GM18526 (cell line): ENCODE data around the gene UBE2E2.

Experiments
- POLR2A ChIP-seq: IDR thresholded peaks from 3 replicates; pipeline ENCODE4 v1.6.1; 2011; ENCODE audit not compliant: insufficient read length; ENCODE audit errors: extremely low read depth

The UBE2E2 gene

DNA sequence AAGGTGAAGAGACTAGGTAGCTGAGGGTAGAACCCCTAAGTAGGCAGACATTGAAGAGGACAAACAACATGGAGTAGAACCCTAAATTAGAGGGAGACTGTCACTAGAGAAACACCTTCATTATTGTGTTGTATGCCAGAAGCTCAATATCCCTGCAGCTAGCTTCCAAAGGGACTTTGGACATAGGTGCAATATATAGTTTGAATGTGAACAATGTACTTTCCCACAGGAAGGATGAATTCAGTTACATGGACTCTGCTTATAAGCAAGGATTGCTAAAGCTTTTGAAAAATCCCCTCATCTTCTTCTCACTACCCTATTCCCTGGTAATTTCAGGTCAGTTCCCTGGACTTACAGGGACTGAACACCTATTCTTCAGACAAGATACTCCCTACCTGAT is 288.9 kb downstream of the UBE2E2 start:
- TF ChIP-seq POLR2A = no peak

DNA sequence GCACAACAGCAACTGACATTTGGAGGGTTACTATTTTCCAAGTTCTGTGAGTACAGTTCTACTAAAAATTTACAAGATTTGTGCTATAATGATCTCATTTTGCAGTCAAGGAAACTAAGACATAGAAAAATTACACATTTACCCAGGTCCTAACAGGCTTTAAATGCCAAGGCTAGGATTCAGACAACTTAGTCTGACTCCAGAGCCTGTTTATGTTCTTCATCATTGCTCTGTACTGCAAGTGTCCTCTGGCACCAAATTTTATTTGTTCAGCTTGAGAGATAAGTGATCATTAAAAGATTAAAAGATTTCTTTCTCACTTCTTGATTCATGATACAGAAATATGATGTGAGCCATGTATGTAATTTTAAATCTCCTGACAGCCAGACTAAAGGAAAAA is 290.8 kb downstream of the UBE2E2 start:
- TF ChIP-seq POLR2A = no peak

- no peak for TF ChIP-seq POLR2A
Measured at GRCh38 chr3:23494967-23495366, 291.8 kb downstream of the UBE2E2 start.

DNA sequence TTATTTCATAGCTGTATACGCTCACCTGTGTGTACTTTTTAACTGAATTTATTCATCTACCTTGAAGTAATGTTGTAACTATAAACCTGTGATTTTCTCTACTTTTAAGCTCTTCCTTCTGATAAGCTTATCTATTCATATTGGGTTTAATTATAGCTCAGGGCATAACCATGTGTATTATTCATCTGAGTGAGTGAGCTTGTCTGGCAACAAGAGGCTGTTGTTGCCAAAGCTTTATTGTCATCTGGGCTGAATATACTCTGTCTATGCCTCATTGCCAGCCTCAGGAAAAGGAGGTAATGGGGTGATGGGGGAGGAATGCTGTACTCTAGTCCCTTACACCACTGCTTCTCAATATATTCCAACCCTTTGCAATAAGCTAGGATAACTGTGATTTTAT is 292.4 kb downstream of the UBE2E2 start:
- no peak for TF ChIP-seq POLR2A

- no peak for TF ChIP-seq POLR2A
Measured at GRCh38 chr3:23496165-23496564, 293.0 kb downstream of the UBE2E2 start.

GRCh38 chr3:23497156-23497555 is 294.0 kb downstream of the UBE2E2 start:
- TF ChIP-seq POLR2A = no peak

GRCh38 chr3:23501201-23501802 is 298.2 kb downstream of the UBE2E2 start:
- no peak for TF ChIP-seq POLR2A

DNA sequence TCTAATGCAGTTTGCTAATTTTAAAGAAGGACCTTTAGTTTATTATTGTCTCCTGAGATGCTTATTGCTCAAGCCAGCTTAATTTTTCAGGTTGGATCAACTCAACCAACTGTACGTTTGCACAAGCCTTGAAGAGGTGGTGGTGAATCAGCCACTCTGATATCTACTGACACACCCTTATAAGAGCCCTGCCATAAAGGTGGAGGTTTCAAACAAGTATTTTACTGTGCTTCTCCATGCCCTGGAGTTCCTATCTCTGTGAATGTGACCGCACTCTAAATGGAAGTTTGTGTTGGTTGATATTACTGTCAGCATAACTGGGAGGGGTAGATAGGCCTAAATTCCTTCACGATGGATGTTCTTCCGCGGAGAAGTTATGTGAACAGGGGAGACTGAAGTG is 305.3 kb downstream of the UBE2E2 start:
- TF ChIP-seq POLR2A = no peak

- TF ChIP-seq POLR2A = no peak
Measured at GRCh38 chr3:23518441-23518840, 315.3 kb downstream of the UBE2E2 start.

- TF ChIP-seq POLR2A = no peak
Measured at GRCh38 chr3:23519314-23520208, 316.4 kb downstream of the UBE2E2 start.

GRCh38 chr3:23527326-23527725 is 324.2 kb downstream of the UBE2E2 start:
- TF ChIP-seq POLR2A = no peak

DNA sequence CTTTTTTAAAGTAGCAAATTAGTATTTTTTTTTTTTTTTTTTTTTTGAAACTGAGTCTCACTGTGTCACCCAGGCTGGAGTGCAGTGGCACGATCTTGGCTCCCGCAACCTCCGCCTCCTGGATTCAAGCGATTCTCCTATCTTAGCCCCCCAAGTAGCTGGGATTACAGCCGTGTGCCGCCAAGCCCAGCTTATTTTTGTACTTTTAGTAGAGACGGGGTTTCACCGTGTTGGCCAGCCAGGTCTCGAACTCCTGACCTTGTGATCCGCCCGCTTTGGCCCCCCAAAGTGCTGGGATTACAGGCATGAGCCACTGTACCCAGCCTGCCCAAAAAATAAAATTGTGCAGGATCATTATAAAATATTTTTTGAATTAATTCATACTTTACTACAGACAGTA is 330.5 kb downstream of the UBE2E2 start:
- no peak for TF ChIP-seq POLR2A

- TF ChIP-seq POLR2A = no peak
Measured at GRCh38 chr3:23533996-23534395, 330.9 kb downstream of the UBE2E2 start.

DNA sequence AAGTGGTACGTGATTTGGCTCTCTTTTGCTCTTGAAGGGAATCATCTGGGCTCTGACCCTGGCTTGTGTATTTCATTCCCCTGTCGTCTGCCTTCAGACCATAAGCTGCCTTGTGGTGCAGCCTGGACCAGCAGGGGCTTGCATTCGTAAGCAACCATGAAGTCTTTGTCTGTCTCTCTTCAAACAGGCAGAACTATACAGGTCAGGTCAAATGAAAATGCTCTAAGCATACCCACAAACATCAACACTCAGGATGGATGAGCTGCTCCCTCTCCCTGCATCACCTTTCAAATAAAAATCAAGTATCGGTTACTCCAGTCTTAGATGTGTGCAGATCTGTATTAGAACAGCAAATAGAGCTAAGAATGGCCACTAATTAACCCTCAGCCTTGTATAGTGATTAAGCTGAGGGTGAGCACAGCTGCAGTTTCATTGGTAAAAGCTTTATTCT is 334.0 kb downstream of the UBE2E2 start:
- TF ChIP-seq POLR2A = no peak

GRCh38 chr3:23539185-23539584 is 336.1 kb downstream of the UBE2E2 start:
- TF ChIP-seq POLR2A = no peak

GRCh38 chr3:23540600-23540999 is 337.5 kb downstream of the UBE2E2 start:
- TF ChIP-seq POLR2A = no peak
